Natural killer cell (primary cell): ENCODE data around the gene NLRP7. TPM values are rescaled to one million over a fixed set of nuclear protein-coding genes. Genes with fewer than 3 reads are reported as not detected.
"Not testable (repeated sequence)": the region's sequence is repeated elsewhere in the genome, so short reads cannot be mapped to it uniquely, and the experiment has no call there.

Source experiments
- ATAC-seq, 3 donors: fragments of 150-1000 bp in 2 of 3; fragments of 200-7000 bp in 1 of 3; cut with Tn5 transposase; 1 replicate in 1 of 3; 2 replicates in 2 of 3; pipeline ENCODE4 v1.10.0; 2021; ENCODE audit warnings: mild to moderate bottlenecking in 2 of 3, moderate library complexity in 2 of 3
- DNase-seq, 2 donors: peaks; one replicate each; pipeline versions ENCODE4 v3.0.0 to v3.0.0-alpha.2; 2013 to 2021; ENCODE audit warnings: mixed read lengths in 1 of 2
- H3K27ac ChIP-seq: one replicate; pipeline ENCODE4 v1.5.1; 2013; ENCODE audit warnings: mild to moderate bottlenecking, low read length
- H3K27me3 ChIP-seq: one replicate; pipeline ENCODE4 v1.6.1; 2013; ENCODE audit warnings: low read length; ENCODE audit not compliant: control insufficient read depth, insufficient read depth
- H3K36me3 ChIP-seq: one replicate; pipeline ENCODE4 v1.6.1; 2013; ENCODE audit warnings: low read length; ENCODE audit not compliant: control insufficient read depth, insufficient read depth
- H3K4me1 ChIP-seq: one replicate; pipeline ENCODE4 v1.6.1; 2013; ENCODE audit warnings: low read length; ENCODE audit not compliant: control insufficient read depth, insufficient read depth
- H3K4me3 ChIP-seq: one replicate; pipeline ENCODE4 v1.5.1; 2013; ENCODE audit warnings: low read length
- H3K9me3 ChIP-seq: one replicate; pipeline ENCODE4 v1.6.1; 2013; ENCODE audit warnings: low read length; ENCODE audit not compliant: control insufficient read depth, insufficient read depth
- H3K27ac Mint-ChIP-seq, 2 donors: one replicate each; pipeline ENCODE4 v1.8.0; 2022; ENCODE audit warnings: mild to moderate bottlenecking in 2 of 2, mixed read lengths in 2 of 2, moderate library complexity in 1 of 2
- H3K27me3 Mint-ChIP-seq, 2 donors: one replicate each; pipeline ENCODE4 v1.8.0; 2022; ENCODE audit warnings: low read depth in 2 of 2, mixed read lengths in 2 of 2
- H3K36me3 Mint-ChIP-seq: one replicate; pipeline ENCODE4 v1.8.0; 2022; ENCODE audit warnings: mixed read lengths
- H3K4me1 Mint-ChIP-seq, 2 donors: one replicate each; pipeline ENCODE4 v1.8.0; 2022; ENCODE audit warnings: mixed read lengths in 2 of 2
- H3K4me3 Mint-ChIP-seq: one replicate; pipeline ENCODE4 v1.8.0; 2022; ENCODE audit warnings: mild to moderate bottlenecking, moderate library complexity, mixed read lengths
- H3K9me3 Mint-ChIP-seq, 2 donors: one replicate each; pipeline ENCODE4 v1.8.0; 2022; ENCODE audit warnings: mixed read lengths in 2 of 2
- CTCF ChIP-seq: fragments of 200-600 bp; IDR thresholded peaks from one replicate; pipeline ENCODE4 v1.8.0; 2022; ENCODE audit warnings: antibody characterized with exemption
- WGBS: methylation state at CpG from one replicate; pipeline ENCODE4 v1.1.7; 2013; ENCODE audit warnings: missing lambda C conversion rate; ENCODE audit not compliant: insufficient coverage; 5-methylcytosine and 5-hydroxymethylcytosine counted together
- intact Hi-C: fragments of 100-400 bp; cut with micrococcal nuclease; formaldehyde crosslinking; loops from one replicate; pipeline ENCODE4 v1.14.2; 2022
- total RNA-seq, 4 donors: library from RNA; stranded (reverse); fragments of 120-200 nt in 1 of 4; gene quantifications; one replicate each; pipeline versions ENCODE4 v1.2.3 to v1.2.4, GENCODE V29; 2013 to 2022

Gene NLRP7
- total RNA-seq, 3 donors from 2014 or later (not counting 1 experiment from before 2014, with no cell fraction given): not detected

DNA sequence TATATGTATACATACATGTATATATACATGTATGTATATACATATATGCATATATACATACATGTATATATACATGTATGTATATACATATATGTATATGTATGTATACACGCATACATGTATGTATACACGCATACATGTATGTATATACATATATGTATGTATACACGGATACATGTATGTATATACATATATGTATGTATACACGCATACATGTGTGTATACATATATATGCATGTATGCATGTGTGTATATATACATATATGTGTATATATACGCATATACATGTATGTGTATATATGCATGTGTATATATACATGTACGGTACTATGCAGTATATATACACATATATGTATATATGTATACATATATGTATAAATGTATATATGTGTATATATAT, 44.0 kb downstream of the NLRP7 start:
- Histone ChIP-seq H3K4me1 (peaks cover 47% of the 10 kb centered on the region), H3K9me3 (no peaks in the 10 kb centered on the region), H3K36me3 (no peaks in the 10 kb centered on the region), H3K27me3 (no peaks in the 10 kb centered on the region), H3K27ac (no peak overlapping the region), H3K4me3 (no peak overlapping the region)
- no peaks in the 10 kb centered on the region for H3K9me3 Mint-ChIP-seq
- H3K4me3 Mint-ChIP-seq: peak overlapping the region; percentile 92
- H3K36me3 Mint-ChIP-seq: no peaks in the 10 kb centered on the region
- TF ChIP-seq CTCF: no peak
- peaks cover 0 to 5% of the 10 kb centered on the region in 2 donors for H3K27me3 Mint-ChIP-seq
- peak overlapping the region; percentile 94 to 98 for H3K27ac Mint-ChIP-seq
- no peak for DNase-seq
- no peak for ATAC-seq
- peaks cover 54 to 74% of the 10 kb centered on the region in 2 donors for H3K4me1 Mint-ChIP-seq
- no CpG with 5 or more reads among the region's 6 CpGs for WGBS
- intact Hi-C loops: loop anchor here (10.0 kb wide), 2 partner anchors 209 to 369 kb away; no protein-coding TSS in a partner anchor

DNA sequence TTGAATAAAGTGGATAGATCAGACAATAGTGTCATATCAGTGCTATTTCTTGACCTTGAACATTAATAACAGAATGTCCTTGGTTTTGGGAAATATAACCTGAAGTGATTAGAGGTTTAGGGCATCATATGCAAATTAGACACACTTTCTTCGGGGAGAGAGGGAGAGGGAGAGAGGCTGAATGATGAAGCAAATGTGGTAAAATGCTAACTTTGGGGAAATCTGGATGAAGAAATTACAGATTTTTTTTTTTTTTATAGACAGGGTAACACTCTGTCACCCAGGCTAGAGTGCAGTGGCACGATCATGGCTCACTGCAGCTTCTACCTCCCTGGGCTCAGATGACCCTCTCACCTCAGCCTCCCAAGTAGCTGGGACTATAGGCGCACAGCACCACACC, 45.3 kb downstream of the NLRP7 start:
- DNase-seq: no peak
- ATAC-seq: no peak
- H3K27ac ChIP-seq: no peak overlapping the region
- Mint-ChIP-seq H3K4me3 (no peak overlapping the region), H3K27me3 (peaks cover 0 to 5% of the 10 kb centered on the region in 2 donors), H3K4me1 (peaks cover 54 to 76% of the 10 kb centered on the region in 2 donors), H3K27ac (peak overlapping the region; percentile 61 to 72), H3K9me3 (no peaks in the 10 kb centered on the region), H3K36me3 (no peaks in the 10 kb centered on the region)
- H3K27me3 ChIP-seq: no peaks in the 10 kb centered on the region
- intact Hi-C loops: loop anchor here (10.0 kb wide), 2 partner anchors 207 to 367 kb away; no protein-coding TSS in a partner anchor
- no peaks in the 10 kb centered on the region for H3K36me3 ChIP-seq
- WGBS: 91% methylated on average over 3 of the region's 3 CpGs
- TF ChIP-seq CTCF: no peak
- H3K4me1 ChIP-seq: peaks cover 45% of the 10 kb centered on the region
- H3K9me3 ChIP-seq: no peaks in the 10 kb centered on the region
- H3K4me3 ChIP-seq: no peak overlapping the region

DNA sequence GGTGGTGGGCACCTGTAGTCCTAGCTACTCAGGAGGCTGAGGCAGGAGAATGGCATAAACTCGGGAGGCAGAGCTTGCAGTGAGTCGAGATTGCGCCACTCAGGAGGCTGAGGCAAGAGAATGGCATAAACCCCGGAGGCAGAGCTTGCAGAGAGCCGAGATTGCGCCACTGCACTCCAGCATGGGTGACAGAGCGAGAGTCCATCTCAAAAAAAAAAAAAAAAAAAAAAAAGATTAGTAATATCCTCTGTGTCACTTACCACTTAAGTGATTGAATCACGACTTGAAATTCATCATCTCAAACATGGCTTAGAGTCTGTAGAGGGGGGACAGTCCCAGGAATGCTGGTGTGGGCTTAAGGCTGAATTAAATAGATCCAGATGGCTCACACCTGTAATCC, 46.2 kb downstream of the NLRP7 start:
- H3K9me3 ChIP-seq, H3K36me3 Mint-ChIP-seq, H3K9me3 Mint-ChIP-seq, H3K27me3 ChIP-seq, H3K27ac ChIP-seq, DNase-seq, H3K36me3 ChIP-seq, ATAC-seq, H3K4me3 Mint-ChIP-seq, H3K27me3 Mint-ChIP-seq, H3K4me3 ChIP-seq: not testable (repeated sequence)
- intact Hi-C loops: loop anchor here (10.0 kb wide), 2 partner anchors 206 to 366 kb away; no protein-coding TSS in a partner anchor
- H3K4me1 ChIP-seq: peaks cover 42% of the 10 kb centered on the region
- WGBS: 96% methylated on average over 5 of the region's 8 CpGs
- peaks cover 54 to 80% of the 10 kb centered on the region in 2 donors for H3K4me1 Mint-ChIP-seq
- peak overlapping the region; percentile 61 to 72 for H3K27ac Mint-ChIP-seq

- H3K27me3 ChIP-seq, H3K4me3 ChIP-seq, H3K4me3 Mint-ChIP-seq, H3K27ac ChIP-seq, ATAC-seq, H3K9me3 Mint-ChIP-seq, H3K36me3 Mint-ChIP-seq, H3K9me3 ChIP-seq, H3K27me3 Mint-ChIP-seq, H3K36me3 ChIP-seq, DNase-seq: not testable (repeated sequence)
- Mint-ChIP-seq H3K4me1 (peaks cover 41 to 71% of the 10 kb centered on the region in 2 donors), H3K27ac (peak overlapping the region in 1 of 2 donors; percentile 14)
- peaks cover 28% of the 10 kb centered on the region for H3K4me1 ChIP-seq
- intact Hi-C loops: loop anchor here (10.0 kb wide), 2 partner anchors 205 to 365 kb away; no protein-coding TSS in a partner anchor
- 75% methylated on average over 9 of the region's 9 CpGs for WGBS
Measured at GRCh38 chr19:54899646-54900045, 47.7 kb downstream of the NLRP7 start.

- intact Hi-C loops, H3K36me3 Mint-ChIP-seq, H3K4me3 ChIP-seq, H3K36me3 ChIP-seq, H3K9me3 ChIP-seq, H3K27me3 ChIP-seq, H3K27me3 Mint-ChIP-seq, H3K9me3 Mint-ChIP-seq, ATAC-seq, H3K4me3 Mint-ChIP-seq, H3K27ac ChIP-seq: not testable (repeated sequence)
- WGBS: 91% methylated on average over 7 of the region's 7 CpGs
- DNase-seq: peak in 1 of 2 donors; percentile 0
- H3K27ac Mint-ChIP-seq: peak overlapping the region in 1 of 2 donors; percentile 14
- H3K4me1 ChIP-seq: peaks cover 22% of the 10 kb centered on the region
- H3K4me1 Mint-ChIP-seq: peaks cover 32 to 61% of the 10 kb centered on the region in 2 donors
Measured at GRCh38 chr19:54898685-54899084, 48.6 kb downstream of the NLRP7 start.
